ENCODE measurements around the gene DVL1. TPM values are rescaled to one million over a fixed set of nuclear protein-coding genes. Genes with fewer than 3 reads are reported as not detected.

DVL1 gene
- total and polyA plus RNA-seq, 9 of the 15 experiments (the other 6 are each of a cell fraction or from before 2014, with no cell fraction given), result 0.62 to 135 (median 24.3) TPM

GRCh38 chr1:1307923-1308755, 41.1 kb downstream of the DVL1 start, which contains the start of the genes ACAP3 and PUSL1 (continued):
- TF ChIP-seq THAP12 (CRISPR knock-in tag; IDR thresholded peaks at IDR 0.05) (peak; percentile 64; the same call in 1 of the 2 replicates), CCNT2 (IDR thresholded peaks at IDR 0.05; ENCODE audit: borderline replicate concordance, extremely low read depth, insufficient read length, low read depth, low read length) (peak; percentile 65), STAG1 (CRISPR knock-in tag; IDR thresholded peaks at IDR 0.05; ENCODE audit: borderline replicate concordance) (no peak), SUPT5H (IDR thresholded peaks at IDR 0.05) (peak; percentile 30; the same call in 1 of the 2 replicates), MAX (CRISPR knock-in tag; IDR thresholded peaks at IDR 0.05) (peak; percentile 85), HDAC6 (IDR thresholded peaks at IDR 0.05; ENCODE audit: low read depth, low read length) (no peak), BMI1 (IDR thresholded peaks at IDR 0.05; ENCODE audit: low read length) (no peak), ILF3 (IDR thresholded peaks at IDR 0.05; ENCODE audit: borderline replicate concordance) (no peak), FOXK1 (CRISPR knock-in tag; IDR thresholded peaks at IDR 0.05; ENCODE audit: borderline replicate concordance) (no peak), KLF1 (tag; IDR thresholded peaks at IDR 0.05) (peak; percentile 85), XRCC4 (IDR thresholded peaks at IDR 0.05; ENCODE audit: extremely low read depth, insufficient read depth, insufficient read length) (no peak), CTCF (IDR thresholded peaks at IDR 0.05 in 2 of 3, conservative IDR thresholded peaks at IDR 0.05 in 1 of 3; ENCODE audit: insufficient read depth in 2 of 3, low read depth in 1 of 3, low read length in 3 of 3) (peak in 1 of 3 experiments; percentile 2; a peak in 1 of 6 replicates), MITF (IDR thresholded peaks at IDR 0.05) (no peak; the same call in 1 of the 2 replicates), E2F4 (CRISPR knock-in tag; IDR thresholded peaks at IDR 0.05; ENCODE audit: low read depth) (0 out of 2 replicates have a peak, but pooled peaks have one; percentile 7), PRPF4 (IDR thresholded peaks at IDR 0.05; ENCODE audit: insufficient read depth, low read depth, low read length, poor library complexity, severe bottlenecking) (peak; percentile 15), POLR2B (IDR thresholded peaks at IDR 0.05; ENCODE audit: low read depth, partially characterized antibody) (peak; percentile 21), ZNF780A (CRISPR knock-in tag; IDR thresholded peaks at IDR 0.05) (no peak), ZNF696 (CRISPR knock-in tag; conservative IDR thresholded peaks at IDR 0.05) (no peak), SMARCC2 (IDR thresholded peaks at IDR 0.05; ENCODE audit: low read depth) (no peak), CREM (IDR thresholded peaks at IDR 0.05; ENCODE audit: low read depth) (peak; percentile 83)
